Measurements from ENCODE around the gene IQSEC1.
"Not testable (repeated sequence)": the region's sequence is repeated elsewhere in the genome, so short reads cannot be mapped to it uniquely, and the experiment has no call there.

IQSEC1 gene

GRCh38 chr3:12886106-12886679, 187.0 kb downstream of the IQSEC1 start:
- peak in 1 of 2 donors; percentile 24 for DNase-seq

- no peak for DNase-seq
Measured at GRCh38 chr3:12885583-12885930, 187.7 kb downstream of the IQSEC1 start.

GRCh38 chr3:12884790-12885582, 188.2 kb downstream of the IQSEC1 start:
- DNase-seq = no peak

- no peak for DNase-seq
Measured at GRCh38 chr3:12884186-12884680, 189.0 kb downstream of the IQSEC1 start.

- DNase-seq = no peak
Measured at GRCh38 chr3:12882336-12883310, 190.6 kb downstream of the IQSEC1 start.

- not testable (repeated sequence) for DNase-seq
Measured at GRCh38 chr3:12881858-12882257, 191.4 kb downstream of the IQSEC1 start.

GRCh38 chr3:12879191-12879815, 193.9 kb downstream of the IQSEC1 start:
- DNase-seq = no peak

- DNase-seq = not testable (repeated sequence)
Measured at GRCh38 chr3:12878758-12879157, 194.5 kb downstream of the IQSEC1 start.

- no peak for DNase-seq
Measured at GRCh38 chr3:12878141-12878574, 195.1 kb downstream of the IQSEC1 start.

GRCh38 chr3:12877040-12877439, 196.2 kb downstream of the IQSEC1 start:
- DNase-seq = no peak

- peak in 1 of 2 donors; percentile 15 for DNase-seq
Measured at GRCh38 chr3:12875857-12876836, 197.1 kb downstream of the IQSEC1 start.

- no peak for DNase-seq
Measured at GRCh38 chr3:12871404-12871983, 201.7 kb downstream of the IQSEC1 start.

- peak; percentile 71 for DNase-seq
Measured at GRCh38 chr3:12870942-12871341, 202.3 kb downstream of the IQSEC1 start.

- DNase-seq = peak; percentile 22 to 33
Measured at GRCh38 chr3:12869035-12869621, 204.1 kb downstream of the IQSEC1 start.

- peak; percentile 65 to 66 for DNase-seq
Measured at GRCh38 chr3:12868039-12869034, 204.9 kb downstream of the IQSEC1 start.

GRCh38 chr3:12866836-12867235, 206.4 kb downstream of the IQSEC1 start:
- DNase-seq = no peak

- DNase-seq = no peak
Measured at GRCh38 chr3:12865271-12865670, 208.0 kb downstream of the IQSEC1 start.

- DNase-seq = no peak
Measured at GRCh38 chr3:12862387-12862786, 210.8 kb downstream of the IQSEC1 start.

- DNase-seq = no peak
Measured at GRCh38 chr3:12861611-12862010, 211.6 kb downstream of the IQSEC1 start.
